SK-N-MC (cell line): ENCODE data around the gene ACSL3.

Experiments used
- EZH2 ChIP-seq: fragments of 200-600 bp; sonication (generic); IDR thresholded peaks from one replicate; pipeline ENCODE4 v1.6.1; 2017; ENCODE audit warnings: antibody characterized with exemption
- POLR2AphosphoS5 ChIP-seq: IDR thresholded peaks from 2 replicates; pipeline ENCODE4 v1.6.1; 2012; ENCODE audit warnings: mild to moderate bottlenecking, low read depth, low read length, borderline replicate concordance

- no peak for TF ChIP-seq EZH2
- no peak for TF ChIP-seq POLR2AphosphoS5
Observed at GRCh38 chr2:222893716-222894115, 32.9 kb downstream of the ACSL3 start.
